Left lung (tissue), 10 donors: ENCODE results near the gene ACTR1A. TPM values are rescaled to one million over a fixed set of nuclear protein-coding genes. Genes with fewer than 3 reads are reported as not detected.
A peak's percentile ranks its signal among the peaks of the same experiment; 100 is the strongest.

Source experiments
- ATAC-seq: fragments of 200-7000 bp; cut with Tn5 transposase; one replicate; pipeline ENCODE4 v1.9.1; 2020; ENCODE audit warnings: moderate library complexity
- DNase-seq, 4 donors: peaks; one replicate each; pipeline ENCODE4 v3.0.0-alpha.2; 2013 to 2020
- H3K27ac ChIP-seq, 2 donors: fragments of 200-600 bp; sonication (generic) in 1 of 2; one replicate each; pipeline versions ENCODE4 v1.5.0 to v1.8.0; 2020 to 2021
- H3K27me3 ChIP-seq, 2 donors: fragments of 200-600 bp; sonication (generic) in 1 of 2; one replicate each; pipeline versions ENCODE4 v1.5.0 to v1.8.0; 2020 to 2021
- H3K36me3 ChIP-seq, 2 donors: fragments of 200-600 bp; sonication (generic) in 1 of 2; one replicate each; pipeline versions ENCODE4 v1.5.0 to v1.8.0; 2020 to 2021
- H3K4me1 ChIP-seq, 2 donors: fragments of 200-600 bp; one replicate each; pipeline ENCODE4 v1.8.0; 2021
- H3K4me3 ChIP-seq, 2 donors: fragments of 200-600 bp; sonication (generic) in 1 of 2; one replicate each; pipeline versions ENCODE4 v1.5.0 to v1.8.0; 2020 to 2021; ENCODE audit warnings: mild to moderate bottlenecking in 1 of 2
- H3K9me3 ChIP-seq, 2 donors: fragments of 200-600 bp; sonication (generic) in 1 of 2; one replicate each; pipeline versions ENCODE4 v1.5.0 to v1.8.0; 2020 to 2021
- intact Hi-C, 2 donors: fragments of 100-400 bp; cut with DNase I; formaldehyde crosslinking; loops; one replicate each; pipeline versions ENCODE4 v1.11.2 to v1.14.2; 2022
- polyA plus RNA-seq, 6 donors: library from polyadenylated mRNA; unstranded; fragments of 120-200 nt; gene quantifications; one replicate each; pipeline ENCODE4 v1.2.1, GENCODE V29; 2013; ENCODE audit not compliant: insufficient read length in 6 of 6
- total RNA-seq, 2 donors: library from RNA; stranded (reverse); fragmentation: NEBNext Ultra II Directional; extraction: Animal tissue kit (Norgen Biotek cat#: 25700); gene quantifications; one replicate each; pipeline ENCODE4 v1.2.1, GENCODE V29; 2021
- TF ChIP-seq, protein P1 (sequence below), 2 donors: fragments of 200-600 bp; sonication (generic) in 1 of 2; IDR thresholded peaks; one replicate each; pipeline versions ENCODE4 v1.5.0 to v1.8.0; 2021; ENCODE audit warnings: antibody characterized with exemption in 2 of 2
- donor health status: DM: no; HTN: yes; CAD: no.
- donor health status: DM: no; HTN: no; CAD: no.

ACTR1A gene
- total and polyA plus RNA-seq, 8 donors = 78.4 to 122 (median 85.9) TPM

DNA sequence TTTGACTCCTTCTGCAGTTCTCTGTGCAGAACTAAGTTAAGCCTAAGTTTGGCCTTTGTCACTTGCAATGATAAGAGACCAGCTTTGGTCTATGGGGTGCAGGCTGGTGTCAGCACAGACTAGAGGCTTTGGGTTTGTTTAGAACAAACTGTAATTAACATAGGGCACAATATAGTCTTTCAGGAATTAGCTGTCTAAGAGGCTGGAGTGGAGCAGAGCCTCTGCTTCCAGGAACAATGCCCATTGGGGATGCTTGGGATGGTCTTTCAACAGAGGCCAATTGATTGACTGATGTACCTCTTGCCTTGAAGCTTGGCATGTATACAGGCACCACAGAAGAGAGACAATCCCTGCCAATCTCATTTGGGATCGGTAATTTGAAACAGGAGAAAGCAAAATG lies 6.0 kb upstream of the ACTR1A start:
- Histone ChIP-seq H3K27me3 (no peaks in the 10 kb centered on the region), H3K9me3 (no peaks in the 10 kb centered on the region), H3K27ac (no peak overlapping the region), H3K4me3 (no peak overlapping the region), H3K36me3 (peaks cover 0 to 43% of the 10 kb centered on the region in 2 donors), H3K4me1 (peaks cover 28 to 65% of the 10 kb centered on the region in 2 donors)
- intact Hi-C loops = loop anchor here in 1 of 2 donors (10.0 kb wide), 1 partner anchor 76 kb away; no protein-coding TSS in a partner anchor
- TF ChIP-seq, protein P1, sequence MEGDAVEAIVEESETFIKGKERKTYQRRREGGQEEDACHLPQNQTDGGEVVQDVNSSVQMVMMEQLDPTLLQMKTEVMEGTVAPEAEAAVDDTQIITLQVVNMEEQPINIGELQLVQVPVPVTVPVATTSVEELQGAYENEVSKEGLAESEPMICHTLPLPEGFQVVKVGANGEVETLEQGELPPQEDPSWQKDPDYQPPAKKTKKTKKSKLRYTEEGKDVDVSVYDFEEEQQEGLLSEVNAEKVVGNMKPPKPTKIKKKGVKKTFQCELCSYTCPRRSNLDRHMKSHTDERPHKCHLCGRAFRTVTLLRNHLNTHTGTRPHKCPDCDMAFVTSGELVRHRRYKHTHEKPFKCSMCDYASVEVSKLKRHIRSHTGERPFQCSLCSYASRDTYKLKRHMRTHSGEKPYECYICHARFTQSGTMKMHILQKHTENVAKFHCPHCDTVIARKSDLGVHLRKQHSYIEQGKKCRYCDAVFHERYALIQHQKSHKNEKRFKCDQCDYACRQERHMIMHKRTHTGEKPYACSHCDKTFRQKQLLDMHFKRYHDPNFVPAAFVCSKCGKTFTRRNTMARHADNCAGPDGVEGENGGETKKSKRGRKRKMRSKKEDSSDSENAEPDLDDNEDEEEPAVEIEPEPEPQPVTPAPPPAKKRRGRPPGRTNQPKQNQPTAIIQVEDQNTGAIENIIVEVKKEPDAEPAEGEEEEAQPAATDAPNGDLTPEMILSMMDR (IDR thresholded peaks at IDR 0.05) = no peak
- ATAC-seq = no peak
- DNase-seq = no peak

DNA sequence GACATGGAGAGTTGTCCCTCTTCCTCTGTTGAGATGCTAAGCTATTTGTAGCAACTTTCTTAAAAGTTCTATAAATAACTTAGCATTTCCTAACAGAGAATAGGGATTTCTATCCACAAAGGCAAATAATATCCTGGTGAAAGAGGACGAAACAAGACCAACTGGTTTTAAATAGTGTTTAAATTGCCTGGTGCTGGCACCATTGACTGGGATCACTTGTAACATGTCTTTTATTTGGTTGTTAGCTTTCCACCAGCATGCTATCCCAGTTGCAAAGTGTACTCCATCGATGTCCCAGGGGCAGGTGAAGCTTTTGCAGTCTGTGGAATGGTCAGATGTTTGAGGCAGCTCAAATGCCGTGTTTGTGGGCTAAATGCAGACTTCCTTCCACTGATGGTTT lies 5.0 kb upstream of the ACTR1A start:
- intact Hi-C loops = loop anchor here in 1 of 2 donors (10.0 kb wide), 1 partner anchor 77 kb away; no protein-coding TSS in a partner anchor
- H3K36me3 ChIP-seq = peaks cover 0 to 34% of the 10 kb centered on the region in 2 donors
- no peak for DNase-seq
- peaks cover 33 to 72% of the 10 kb centered on the region in 2 donors for H3K4me1 ChIP-seq
- TF ChIP-seq, protein P1 (IDR thresholded peaks at IDR 0.05) = no peak
- H3K9me3 ChIP-seq = no peaks in the 10 kb centered on the region
- no peak overlapping the region for H3K27ac ChIP-seq
- H3K4me3 ChIP-seq = no peak overlapping the region
- H3K27me3 ChIP-seq = no peaks in the 10 kb centered on the region
- no peak for ATAC-seq

DNA sequence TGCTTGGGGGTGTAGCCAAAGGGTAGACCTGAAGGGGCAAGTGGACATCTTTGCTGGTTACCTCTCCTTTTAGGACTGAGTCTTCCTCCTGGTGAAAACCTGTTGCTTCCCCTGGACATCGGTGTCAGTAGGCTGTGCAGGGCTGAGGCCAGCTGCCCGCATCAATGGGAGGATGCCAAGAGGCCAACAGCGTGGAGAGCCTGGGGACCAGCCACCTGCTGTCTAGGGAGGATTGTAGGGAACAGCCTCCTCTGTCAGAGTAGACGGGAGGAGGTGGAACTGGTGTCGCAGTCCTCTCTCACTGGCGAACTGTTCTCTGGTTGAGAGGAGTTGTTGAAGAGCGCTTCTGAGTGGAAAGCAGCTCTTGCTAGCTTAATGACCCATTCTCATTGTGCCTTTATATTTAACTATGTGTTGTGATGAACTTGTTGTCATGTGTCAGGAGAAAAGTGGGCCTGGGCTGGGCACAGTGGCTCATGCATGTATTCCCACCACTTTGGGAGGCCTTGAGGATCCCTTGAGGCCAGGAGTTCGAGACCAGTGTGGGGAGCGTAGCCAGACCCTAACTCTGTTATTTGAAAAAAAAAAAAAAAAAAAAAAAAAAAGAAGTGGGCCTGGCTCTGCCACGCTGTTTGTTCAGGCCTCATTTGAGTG lies 3.1 kb upstream of the ACTR1A start:
- DNase-seq = peak in 2 of 4 donors; percentile 50 to 67
- H3K9me3 ChIP-seq = no peaks in the 10 kb centered on the region
- H3K36me3 ChIP-seq = peaks cover 0 to 17% of the 10 kb centered on the region in 2 donors
- peak overlapping the region; percentile 75 to 91 for H3K27ac ChIP-seq
- H3K4me1 ChIP-seq = peaks cover 42 to 73% of the 10 kb centered on the region in 2 donors
- intact Hi-C loops = loop anchor here in 1 of 2 donors (10.0 kb wide), 1 partner anchor 79 kb away; no protein-coding TSS in a partner anchor
- H3K27me3 ChIP-seq = no peaks in the 10 kb centered on the region
- no peak for ATAC-seq
- peak overlapping the region; percentile 67 to 92 for H3K4me3 ChIP-seq
- TF ChIP-seq, protein P1 (IDR thresholded peaks at IDR 0.05) = no peak

DNA sequence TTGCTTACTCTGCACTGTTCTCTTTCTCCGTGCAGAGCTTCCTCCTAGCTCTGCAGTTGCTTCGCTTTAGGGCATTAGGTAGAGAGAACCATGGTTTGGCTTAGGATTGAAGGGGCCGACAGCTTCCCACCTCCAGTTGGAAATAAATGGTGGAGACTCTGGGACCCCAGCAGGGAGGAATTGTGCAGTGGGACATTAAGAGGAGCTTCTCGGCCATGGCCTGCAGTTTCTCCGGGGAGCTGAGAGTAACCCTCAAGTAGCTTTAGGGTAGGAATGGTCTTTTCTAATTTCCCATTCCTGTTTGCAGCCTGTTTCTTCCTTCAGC lies 2.4 kb upstream of the ACTR1A start:
- TF ChIP-seq, protein P1 (IDR thresholded peaks at IDR 0.05) = no peak
- H3K9me3 ChIP-seq = no peaks in the 10 kb centered on the region
- H3K27ac ChIP-seq = peak overlapping the region; percentile 75 to 91
- DNase-seq = no peak
- peaks cover 43 to 77% of the 10 kb centered on the region in 2 donors for H3K4me1 ChIP-seq
- no peak for ATAC-seq
- peaks cover 0 to 10% of the 10 kb centered on the region in 2 donors for H3K36me3 ChIP-seq
- H3K4me3 ChIP-seq = peak overlapping the region; percentile 67 to 92
- H3K27me3 ChIP-seq = no peaks in the 10 kb centered on the region
- intact Hi-C loops = loop anchor here in 1 of 2 donors (10.0 kb wide), 1 partner anchor 80 kb away; no protein-coding TSS in a partner anchor

DNA sequence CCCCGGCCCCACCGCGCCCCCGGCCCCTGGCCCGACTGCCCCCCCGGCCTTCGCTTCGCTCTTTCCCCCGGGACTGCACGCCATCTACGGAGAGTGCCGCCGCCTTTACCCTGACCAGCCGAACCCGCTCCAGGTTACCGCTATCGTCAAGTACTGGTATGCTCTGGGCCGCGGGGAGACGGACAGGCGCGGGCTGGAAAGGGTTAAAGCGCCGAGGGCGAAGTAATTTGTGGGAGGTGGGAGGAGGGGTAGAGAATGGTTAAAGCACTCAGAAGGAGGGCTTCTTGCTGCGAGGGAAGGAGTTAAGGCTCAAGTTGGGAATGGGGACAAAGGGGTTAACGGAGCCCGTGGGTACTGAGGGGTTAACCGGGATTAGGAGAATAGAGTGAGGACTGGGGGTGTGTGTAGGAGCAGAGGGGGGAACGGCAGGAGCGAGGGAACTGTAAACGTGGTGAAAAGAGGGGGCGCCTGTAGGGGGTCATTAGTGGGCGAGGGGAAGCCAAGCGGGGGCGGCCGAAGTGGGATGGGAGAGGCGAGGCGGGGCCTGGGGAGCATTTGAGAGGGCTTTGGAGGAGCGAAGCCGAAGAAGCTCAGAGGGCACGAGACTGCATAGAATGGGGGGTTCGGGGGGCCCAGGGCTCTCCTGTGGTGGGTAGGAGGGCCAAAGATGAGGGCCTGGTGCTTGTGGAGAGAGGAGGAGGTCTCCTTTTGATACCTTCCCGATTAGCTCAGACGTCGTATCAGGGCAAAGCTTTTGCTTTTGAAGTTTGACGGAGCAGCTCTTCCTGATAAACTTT lies 1.9 kb upstream of the ACTR1A start:
- peak; percentile 42 to 84 (median 52) for DNase-seq
- Histone ChIP-seq H3K4me1 (peaks cover 41 to 77% of the 10 kb centered on the region in 2 donors), H3K9me3 (no peaks in the 10 kb centered on the region), H3K27me3 (no peaks in the 10 kb centered on the region), H3K4me3 (peak overlapping the region; percentile 67 to 92), H3K27ac (peak overlapping the region; percentile 75 to 91), H3K36me3 (peaks cover 0 to 5% of the 10 kb centered on the region in 2 donors)
- intact Hi-C loops = loop anchor here in 1 of 2 donors (10.0 kb wide), 1 partner anchor 80 kb away; no protein-coding TSS in a partner anchor
- ATAC-seq = no peak
- TF ChIP-seq, protein P1 (IDR thresholded peaks at IDR 0.05) = no peak
